NK-92 treated with Interleukin-12 subunit alpha and Interleukin-12 subunit beta, amount 100 ng/mL, for 24 hours (cell line): ENCODE results near the gene DKC1.
"Not testable (repeated sequence)": the region's sequence is repeated elsewhere in the genome, so short reads cannot be mapped to it uniquely, and the experiment has no call there.

ENCODE experiments used
- DNase-seq: peaks from one replicate; lab custom pipeline; 2025; lab: John Stamatoyannopoulos, UW

DKC1 gene

DNA sequence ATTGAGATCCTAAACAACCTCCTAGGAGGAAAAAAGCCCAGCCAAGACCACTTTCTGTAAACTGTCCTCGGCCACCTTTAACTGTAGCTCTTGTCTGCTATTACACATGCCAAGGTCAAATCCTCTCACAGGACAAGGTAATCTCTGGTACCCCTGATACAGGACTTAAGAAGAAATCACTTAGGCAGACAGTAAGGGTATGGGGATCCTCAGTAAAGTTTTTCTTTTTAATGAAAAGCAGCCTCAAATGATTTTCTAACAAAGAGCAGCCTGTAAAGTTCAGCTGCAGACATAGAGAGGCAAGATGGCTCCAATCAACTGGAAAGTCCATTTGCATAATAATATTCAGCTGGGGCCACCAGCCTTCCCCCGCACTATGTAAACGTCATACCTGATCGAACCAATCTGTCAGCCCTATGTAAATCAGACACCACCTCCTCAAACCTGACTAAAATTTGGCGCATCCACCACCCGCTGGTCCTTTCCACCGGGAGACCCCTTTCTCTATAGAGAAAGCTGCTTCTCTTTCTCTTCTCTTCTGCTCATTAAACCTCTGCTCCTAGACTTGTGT is 57.2 kb downstream of the DKC1 start:
- DNase-seq = no peak

DNA sequence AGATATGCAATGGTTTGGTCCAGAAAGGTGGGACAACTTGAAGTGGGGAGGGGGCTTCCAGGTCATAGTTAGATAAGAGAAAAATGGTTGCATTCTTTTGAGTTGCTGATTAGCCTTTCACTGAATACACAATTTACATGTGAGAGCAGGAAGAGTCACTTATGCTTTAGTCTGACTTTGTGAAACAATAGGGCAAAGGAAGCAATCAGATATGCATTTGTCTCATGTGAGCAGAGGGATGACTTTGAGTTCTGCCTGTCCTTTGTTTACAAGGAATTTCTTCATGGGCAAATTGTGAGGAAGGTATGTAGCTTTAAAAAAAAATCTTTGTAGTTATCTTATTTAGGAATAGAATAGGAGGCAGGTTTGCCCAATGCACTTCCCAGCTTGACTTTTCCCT is 58.9 kb downstream of the DKC1 start:
- no peak for DNase-seq

GRCh38 chrX:154822029-154822428 is 59.4 kb downstream of the DKC1 start:
- no peak for DNase-seq

- no peak for DNase-seq
Measured at GRCh38 chrX:154824638-154825037, 62.0 kb downstream of the DKC1 start.

- not testable (repeated sequence) for DNase-seq
Measured at GRCh38 chrX:154825586-154825985, 62.9 kb downstream of the DKC1 start.
